ENCODE results near the gene NKX1-1.
"Not testable (repeated sequence)": the region's sequence is repeated elsewhere in the genome, so short reads cannot be mapped to it uniquely, and the experiment has no call there.

The NKX1-1 gene

DNA sequence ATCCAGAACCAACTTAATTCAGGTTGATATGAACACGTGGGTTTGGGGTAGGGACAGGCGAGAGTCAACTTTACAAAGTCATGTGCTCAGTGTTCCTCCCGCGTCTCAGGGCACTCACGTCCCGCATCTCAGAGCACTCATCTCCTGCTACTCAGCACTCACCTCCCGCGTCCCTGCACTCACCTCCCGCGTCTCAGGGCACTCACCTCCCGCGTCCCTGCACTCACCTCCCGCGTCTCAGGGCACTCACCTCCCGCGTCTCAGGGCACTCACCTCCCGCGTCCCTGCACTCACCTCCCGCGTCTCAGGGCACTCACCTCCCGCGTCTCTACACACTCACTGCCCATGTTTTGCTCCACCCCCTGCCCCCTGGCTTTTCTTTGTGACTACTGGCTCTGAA lies 33.7 kb downstream of the NKX1-1 start:
- DNase-seq; H3K9me3 ChIP-seq (ENCODE audit: control extremely low read depth in 1 of 5, control insufficient read depth in 4 of 5, insufficient read depth in 2 of 5, low read depth in 1 of 5, low read length in 4 of 5); CTCF ChIA-PET; H3K27ac ChIP-seq (ENCODE audit: insufficient read depth in 1 of 2, low read depth in 1 of 2, low read length in 2 of 2, poor library complexity in 1 of 2, severe bottlenecking in 2 of 2); H3K4me3 ChIP-seq (ENCODE audit: control insufficient read depth in 1 of 7, extremely low read depth in 1 of 7, insufficient read depth in 4 of 7, low read depth in 2 of 7, low read length in 6 of 7); POLR2A ChIA-PET; H3K27me3 ChIP-seq (replicated peaks in 2 of 5; ENCODE audit: control insufficient read depth in 4 of 5, insufficient read depth in 5 of 5, low read length in 4 of 5); H3K4me1 ChIP-seq (ENCODE audit: control extremely low read depth in 1 of 4, control insufficient read depth in 4 of 4, insufficient read depth in 4 of 4, low read length in 3 of 4): not testable (repeated sequence)
- WGBS (ENCODE audit: insufficient coverage), result 93% methylated on average over 16 of the region's 22 CpGs
- peaks cover 0 to 12% (median 6%) of the 10 kb centered on the region in 4 experiments for H3K36me3 ChIP-seq (ENCODE audit: control insufficient read depth in 4 of 4, insufficient read depth in 4 of 4, low read length in 3 of 4)

GRCh38 chr4:1371176-1372165 lies 34.8 kb downstream of the NKX1-1 start:
- Histone ChIP-seq H3K9me3 (ENCODE audit: control extremely low read depth in 1 of 5, control insufficient read depth in 4 of 5, insufficient read depth in 2 of 5, low read depth in 1 of 5, low read length in 4 of 5) (no peaks in the 10 kb centered on the region), H3K27me3 (replicated peaks in 2 of 5; ENCODE audit: control insufficient read depth in 4 of 5, insufficient read depth in 5 of 5, low read length in 4 of 5) (no peaks in the 10 kb centered on the region), H3K27ac (ENCODE audit: insufficient read depth in 1 of 2, low read depth in 1 of 2, low read length in 2 of 2, poor library complexity in 1 of 2, severe bottlenecking in 2 of 2) (no peak overlapping the region), H3K4me3 (ENCODE audit: control insufficient read depth in 1 of 7, extremely low read depth in 1 of 7, insufficient read depth in 4 of 7, low read depth in 2 of 7, low read length in 6 of 7) (no peak overlapping the region), H3K4me1 (ENCODE audit: control extremely low read depth in 1 of 4, control insufficient read depth in 4 of 4, insufficient read depth in 4 of 4, low read length in 3 of 4) (no peaks in the 10 kb centered on the region), H3K36me3 (ENCODE audit: control insufficient read depth in 4 of 4, insufficient read depth in 4 of 4, low read length in 3 of 4) (peaks cover 0 to 12% (median 6%) of the 10 kb centered on the region in 4 experiments)
- 96% methylated on average over 26 of the region's 28 CpGs for whole genome bisulfite sequencing (ENCODE audit: insufficient coverage)
- POLR2A ChIA-PET, result no interaction called here
- CTCF ChIA-PET, result interaction anchor here (0.6 kb wide), 1 partner anchor 16 kb away, joined by 4 read pairs; no protein-coding TSS in a partner anchor
- no peak for DNase-seq

DNA sequence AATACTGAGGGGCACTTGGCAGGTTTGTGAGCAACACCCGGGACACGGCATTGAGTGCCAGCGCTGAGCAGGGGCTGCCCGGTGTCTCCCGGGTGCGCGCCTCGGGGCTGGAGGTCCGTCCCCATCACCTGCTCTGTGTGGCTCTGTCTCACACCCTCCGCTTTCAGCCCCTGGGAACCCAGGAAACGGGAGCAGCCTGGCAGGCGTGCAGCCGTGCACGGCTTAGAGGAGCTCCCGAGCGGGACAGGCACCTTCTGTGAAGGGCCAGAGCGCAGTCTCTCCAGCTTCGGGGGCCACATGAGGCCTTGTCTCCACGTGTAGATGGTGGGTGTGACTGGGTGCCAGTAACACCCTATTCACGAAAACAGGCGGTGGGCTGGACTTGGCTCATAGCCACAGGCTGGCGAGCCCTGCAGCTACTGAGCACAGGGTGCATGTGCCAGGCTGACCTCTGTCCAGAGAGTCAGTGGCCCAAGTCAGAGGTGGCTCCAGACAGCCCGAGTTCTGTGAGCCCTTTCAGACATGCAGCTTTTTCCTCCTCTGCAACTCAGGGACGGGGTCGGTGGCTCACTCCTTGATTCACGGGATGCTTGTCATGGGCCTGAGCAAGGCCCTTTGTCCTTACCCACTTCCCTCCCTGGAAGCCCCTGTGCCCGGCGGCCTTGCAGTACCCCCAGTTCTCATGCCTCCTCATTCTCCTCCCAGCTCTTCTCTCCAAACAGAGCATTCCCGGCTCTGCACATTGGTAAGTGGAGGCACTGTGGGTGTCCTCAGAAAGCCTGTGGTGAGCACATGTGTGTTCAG lies 35.7 kb downstream of the NKX1-1 start:
- Histone ChIP-seq H3K36me3 (ENCODE audit: control insufficient read depth in 4 of 4, insufficient read depth in 4 of 4, low read length in 3 of 4) (peaks cover 0 to 12% (median 6%) of the 10 kb centered on the region in 4 experiments), H3K27ac (ENCODE audit: insufficient read depth in 1 of 2, low read depth in 1 of 2, low read length in 2 of 2, poor library complexity in 1 of 2, severe bottlenecking in 2 of 2) (no peak overlapping the region), H3K9me3 (ENCODE audit: control extremely low read depth in 1 of 5, control insufficient read depth in 4 of 5, insufficient read depth in 2 of 5, low read depth in 1 of 5, low read length in 4 of 5) (no peaks in the 10 kb centered on the region), H3K4me3 (ENCODE audit: control insufficient read depth in 1 of 7, extremely low read depth in 1 of 7, insufficient read depth in 4 of 7, low read depth in 2 of 7, low read length in 6 of 7) (no peak overlapping the region), H3K27me3 (replicated peaks in 2 of 5; ENCODE audit: control insufficient read depth in 4 of 5, insufficient read depth in 5 of 5, low read length in 4 of 5) (no peaks in the 10 kb centered on the region), H3K4me1 (ENCODE audit: control extremely low read depth in 1 of 4, control insufficient read depth in 4 of 4, insufficient read depth in 4 of 4, low read length in 3 of 4) (no peaks in the 10 kb centered on the region)
- CTCF ChIA-PET, result interaction anchor here (1.7 kb wide), 1 partner anchor 15 kb away, joined by 5 read pairs; no protein-coding TSS in a partner anchor
- 96% methylated on average over 20 of the region's 29 CpGs for WGBS (ENCODE audit: insufficient coverage)
- DNase-seq, result no peak
- POLR2A ChIA-PET, result no interaction called here

DNA sequence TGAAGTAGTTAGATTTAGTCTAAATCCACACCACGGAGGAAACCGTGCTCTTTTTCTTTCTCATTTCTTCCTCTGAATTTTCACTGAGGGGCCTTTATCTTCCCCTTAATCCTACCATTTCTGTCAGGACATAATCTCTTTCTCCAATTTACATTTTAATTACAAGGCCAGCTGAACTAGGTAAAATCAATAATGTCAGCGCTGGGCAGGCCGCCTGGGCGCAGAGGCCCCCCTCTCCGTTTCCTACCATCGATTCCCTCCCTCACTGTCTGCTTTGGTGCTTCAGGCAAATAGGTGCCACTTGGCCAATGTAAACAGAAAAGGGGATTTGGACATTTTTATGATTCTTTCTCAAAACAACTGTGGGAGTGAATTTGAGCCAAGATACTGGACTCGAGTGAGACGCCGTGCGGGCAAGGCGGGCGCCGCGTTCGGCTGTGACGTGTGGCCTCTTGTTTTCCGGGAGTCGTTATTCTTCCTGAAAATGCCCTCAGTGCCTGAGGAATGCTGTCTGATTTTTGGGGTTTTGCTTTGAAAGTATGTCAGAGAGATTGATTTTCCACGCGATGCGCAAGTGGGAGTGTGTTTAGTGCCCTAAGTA lies 36.7 kb downstream of the NKX1-1 start:
- Histone ChIP-seq H3K4me1 (ENCODE audit: control extremely low read depth in 1 of 4, control insufficient read depth in 4 of 4, insufficient read depth in 4 of 4, low read length in 3 of 4) (no peaks in the 10 kb centered on the region), H3K27me3 (replicated peaks in 2 of 5; ENCODE audit: control insufficient read depth in 4 of 5, insufficient read depth in 5 of 5, low read length in 4 of 5) (no peaks in the 10 kb centered on the region)
- POLR2A ChIA-PET, result no interaction called here

GRCh38 chr4:1369091-1369450 lies 37.2 kb downstream of the NKX1-1 start:
- no peaks in the 10 kb centered on the region for H3K9me3 ChIP-seq (ENCODE audit: control extremely low read depth in 1 of 5, control insufficient read depth in 4 of 5, insufficient read depth in 2 of 5, low read depth in 1 of 5, low read length in 4 of 5)
- H3K4me3 ChIP-seq (ENCODE audit: control insufficient read depth in 1 of 7, extremely low read depth in 1 of 7, insufficient read depth in 4 of 7, low read depth in 2 of 7, low read length in 6 of 7), result no peak overlapping the region
- H3K4me1 ChIP-seq (ENCODE audit: control extremely low read depth in 1 of 4, control insufficient read depth in 4 of 4, insufficient read depth in 4 of 4, low read length in 3 of 4), result no peaks in the 10 kb centered on the region
- H3K36me3 ChIP-seq (ENCODE audit: control insufficient read depth in 4 of 4, insufficient read depth in 4 of 4, low read length in 3 of 4), result peaks cover 0 to 13% (median 7%) of the 10 kb centered on the region in 4 experiments
- no peaks in the 10 kb centered on the region for H3K27me3 ChIP-seq (replicated peaks in 2 of 5; ENCODE audit: control insufficient read depth in 4 of 5, insufficient read depth in 5 of 5, low read length in 4 of 5)
- ChIA-PET POLR2A (no interaction called here), CTCF (interaction anchor here (1.0 to 1.7 kb wide), 2 partner anchors 13 to 260 kb away, joined by 4 to 5 read pairs; no protein-coding TSS in a partner anchor)
- no peak overlapping the region for H3K27ac ChIP-seq (ENCODE audit: insufficient read depth in 1 of 2, low read depth in 1 of 2, low read length in 2 of 2, poor library complexity in 1 of 2, severe bottlenecking in 2 of 2)
- 92% methylated on average over 18 of the region's 18 CpGs for whole genome bisulfite sequencing (ENCODE audit: insufficient coverage)
- no peak for DNase-seq

More for the DNA sequence above, 36.7 kb downstream of the NKX1-1 start:
- DNase-seq, result no peak
- Histone ChIP-seq H3K4me3 (ENCODE audit: control insufficient read depth in 1 of 7, extremely low read depth in 1 of 7, insufficient read depth in 4 of 7, low read depth in 2 of 7, low read length in 6 of 7) (no peak overlapping the region), H3K36me3 (ENCODE audit: control insufficient read depth in 4 of 4, insufficient read depth in 4 of 4, low read length in 3 of 4) (peaks cover 0 to 13% (median 7%) of the 10 kb centered on the region in 4 experiments), H3K9me3 (ENCODE audit: control extremely low read depth in 1 of 5, control insufficient read depth in 4 of 5, insufficient read depth in 2 of 5, low read depth in 1 of 5, low read length in 4 of 5) (no peaks in the 10 kb centered on the region), H3K27ac (ENCODE audit: insufficient read depth in 1 of 2, low read depth in 1 of 2, low read length in 2 of 2, poor library complexity in 1 of 2, severe bottlenecking in 2 of 2) (no peak overlapping the region)
- WGBS (ENCODE audit: insufficient coverage), result 96% methylated on average over 16 of the region's 22 CpGs
- CTCF ChIA-PET, result interaction anchor here (1.7 kb wide), 1 partner anchor 14 kb away, joined by 5 read pairs; no protein-coding TSS in a partner anchor

- Histone ChIP-seq H3K4me3 (ENCODE audit: control insufficient read depth in 1 of 7, extremely low read depth in 1 of 7, insufficient read depth in 4 of 7, low read depth in 2 of 7, low read length in 6 of 7) (no peak overlapping the region), H3K9me3 (ENCODE audit: control extremely low read depth in 1 of 5, control insufficient read depth in 4 of 5, insufficient read depth in 2 of 5, low read depth in 1 of 5, low read length in 4 of 5) (no peaks in the 10 kb centered on the region), H3K27me3 (replicated peaks in 2 of 5; ENCODE audit: control insufficient read depth in 4 of 5, insufficient read depth in 5 of 5, low read length in 4 of 5) (no peaks in the 10 kb centered on the region), H3K36me3 (ENCODE audit: control insufficient read depth in 4 of 4, insufficient read depth in 4 of 4, low read length in 3 of 4) (peaks cover 0 to 13% (median 7%) of the 10 kb centered on the region in 4 experiments), H3K27ac (ENCODE audit: insufficient read depth in 1 of 2, low read depth in 1 of 2, low read length in 2 of 2, poor library complexity in 1 of 2, severe bottlenecking in 2 of 2) (no peak overlapping the region), H3K4me1 (ENCODE audit: control extremely low read depth in 1 of 4, control insufficient read depth in 4 of 4, insufficient read depth in 4 of 4, low read length in 3 of 4) (no peaks in the 10 kb centered on the region)
- CTCF ChIA-PET, result interaction anchor here (1.0 to 1.7 kb wide), 2 partner anchors 13 to 261 kb away, joined by 4 to 5 read pairs; no protein-coding TSS in a partner anchor
- 98% methylated on average over 24 of the region's 24 CpGs for WGBS (ENCODE audit: insufficient coverage)
- no peak for DNase-seq
- POLR2A ChIA-PET, result no interaction called here
Observed at GRCh38 chr4:1368421-1369090, 37.7 kb downstream of the NKX1-1 start.

Measured in common myeloid progenitor, CD34-positive (primary cell).